VCaP (cell line): ENCODE data around the gene GLRA2.
"Not testable (repeated sequence)": the region's sequence is repeated elsewhere in the genome, so short reads cannot be mapped to it uniquely, and the experiment has no call there.

Source experiments
- H3K27ac ChIP-seq: fragments of 450-650 bp; 2 replicates; pipeline ENCODE4 v1.5.1; 2017
- CTCF ChIP-seq: fragments of 450-650 bp; conservative IDR thresholded peaks from 2 replicates; pipeline ENCODE4 v1.5.1; 2017; ENCODE audit warnings: mild to moderate bottlenecking, moderate library complexity

Gene GLRA2

GRCh38 chrX:14675500-14675899 lies 146.2 kb downstream of the GLRA2 start:
- TF ChIP-seq CTCF: no peak
- no peak overlapping the region for H3K27ac ChIP-seq

- no peak for TF ChIP-seq CTCF
- H3K27ac ChIP-seq: no peak overlapping the region
Measured at GRCh38 chrX:14676431-14676830, 147.1 kb downstream of the GLRA2 start.

DNA sequence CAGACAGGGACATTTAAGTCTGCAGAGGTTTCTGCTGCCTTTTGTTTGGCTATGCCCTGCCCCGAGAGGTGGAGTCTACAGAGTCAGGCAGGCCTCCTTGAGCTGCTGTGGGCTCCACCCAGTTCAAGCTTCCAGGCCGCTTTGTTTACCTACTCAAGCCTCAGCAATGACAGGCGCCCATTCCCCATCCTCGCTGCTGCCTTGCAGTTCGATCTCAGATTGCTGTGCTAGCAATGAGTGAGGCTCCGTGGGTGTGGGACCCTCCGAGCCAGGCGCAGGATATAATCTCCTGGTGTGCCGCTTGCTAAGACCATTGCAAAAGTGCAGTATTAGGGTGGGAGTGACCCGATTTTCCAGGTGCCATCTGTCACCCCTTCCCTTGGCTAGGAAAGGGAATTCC lies 159.0 kb downstream of the GLRA2 start:
- not testable (repeated sequence) for H3K27ac ChIP-seq

- no peak overlapping the region for H3K27ac ChIP-seq
- TF ChIP-seq CTCF: no peak
Measured at GRCh38 chrX:14690553-14690952, 161.2 kb downstream of the GLRA2 start.

- no peak overlapping the region for H3K27ac ChIP-seq
- TF ChIP-seq CTCF: no peak
Measured at GRCh38 chrX:14694611-14695010, 165.3 kb downstream of the GLRA2 start.

DNA sequence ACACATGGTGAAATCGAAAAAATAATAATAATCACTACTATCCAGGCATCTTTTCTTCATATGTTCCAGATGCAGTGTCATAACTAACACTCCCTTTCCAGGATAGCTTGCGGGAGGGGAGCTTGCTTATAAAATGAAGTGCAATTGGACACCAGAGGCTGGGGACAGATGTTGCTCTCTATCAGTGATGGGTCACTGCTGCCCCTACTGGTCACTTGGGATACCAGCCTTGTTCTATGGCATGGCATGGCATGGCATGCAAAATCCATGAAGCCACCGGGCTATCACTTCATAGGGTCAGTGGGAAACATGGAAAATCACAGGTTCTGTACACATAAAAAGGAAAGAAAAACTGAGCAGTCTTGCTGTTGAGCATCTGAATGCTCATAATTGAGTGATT lies 168.1 kb downstream of the GLRA2 start:
- no peak overlapping the region for H3K27ac ChIP-seq
- peak; percentile 54 for TF ChIP-seq CTCF

DNA sequence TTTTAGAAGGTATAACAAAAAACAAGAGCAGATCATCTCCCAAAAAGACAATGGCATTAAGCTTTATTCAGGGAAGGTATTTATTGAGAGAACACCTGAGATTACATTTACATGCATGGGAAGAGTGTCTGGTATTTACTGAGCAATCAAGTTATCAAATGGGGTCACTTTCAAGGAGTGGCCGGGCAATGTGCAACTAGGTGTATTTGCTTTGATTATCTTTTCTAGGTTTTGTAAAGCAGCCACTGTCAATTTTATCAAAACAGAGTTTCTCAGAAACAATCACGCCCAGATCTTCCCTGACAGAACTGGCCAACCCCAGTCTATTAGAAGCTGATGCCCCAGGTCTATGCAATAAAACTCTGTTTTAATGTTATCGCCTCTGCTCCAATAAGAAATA lies 169.5 kb downstream of the GLRA2 start:
- H3K27ac ChIP-seq: no peak overlapping the region
- TF ChIP-seq CTCF: no peak

DNA sequence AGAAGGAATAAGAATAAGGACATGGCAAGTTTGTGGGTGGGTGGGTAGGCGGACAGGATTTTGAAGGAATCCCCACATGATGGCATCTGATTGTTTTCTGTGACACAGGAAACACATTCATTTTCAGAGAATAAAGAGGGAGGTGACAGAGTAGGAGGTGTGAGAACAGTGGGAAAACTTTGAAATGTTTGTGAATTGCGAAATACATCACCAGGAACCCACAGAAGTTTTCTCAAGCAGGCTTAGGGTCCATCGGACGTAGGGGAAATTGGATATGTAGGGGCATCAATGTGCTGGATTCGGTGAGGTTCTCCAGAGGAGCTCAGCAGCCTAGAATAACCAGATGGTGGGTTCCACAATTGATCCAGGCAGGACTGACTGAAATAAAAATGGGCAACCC lies 171.6 kb downstream of the GLRA2 start:
- no peak overlapping the region for H3K27ac ChIP-seq
- no peak for TF ChIP-seq CTCF
